CD14-positive monocyte (primary cell): ENCODE data around the gene FIP1L1. TPM values are rescaled to one million over a fixed set of nuclear protein-coding genes. Genes with fewer than 3 reads are reported as not detected.

Source experiments
- DNase-seq, 3 donors: peaks; one replicate each; pipeline ENCODE4 v3.0.0-alpha.2; 2011 to 2022
- H2AFZ ChIP-seq: 2 replicates; pipeline ENCODE4 v1.6.0; 2012; ENCODE audit warnings: mild to moderate bottlenecking, low read depth, low read length, inconsistent platforms; ENCODE audit not compliant: insufficient read depth, poor library complexity, severe bottlenecking
- H3K27ac ChIP-seq, 2 donors: 1 replicate in 1 of 2; 2 replicates in 1 of 2; pipeline ENCODE4 v1.5.1; 2012 to 2013; ENCODE audit warnings: low read length in 2 of 2, control low read depth in 1 of 2, inconsistent platforms in 1 of 2, low read depth in 1 of 2, mild to moderate bottlenecking in 1 of 2
- H3K27me3 ChIP-seq, 2 donors: one replicate each; pipeline versions ENCODE4 v1.6.0 to v1.6.1; 2011 to 2013; ENCODE audit warnings: low read length in 2 of 2; ENCODE audit not compliant: control insufficient read depth in 2 of 2, insufficient read depth in 2 of 2
- H3K36me3 ChIP-seq, 2 donors: replicated peaks in 1 of 2; 1 replicate in 1 of 2; 2 replicates in 1 of 2; pipeline versions ENCODE4 v1.5.1 to v1.6.1; 2012 to 2013; ENCODE audit warnings: low read length in 2 of 2, control low read depth in 1 of 2, inconsistent platforms in 1 of 2, mild to moderate bottlenecking in 1 of 2; ENCODE audit not compliant: insufficient read depth in 2 of 2, control insufficient read depth in 1 of 2
- H3K4me1 ChIP-seq, 2 donors: 1 replicate in 1 of 2; 2 replicates in 1 of 2; pipeline versions ENCODE4 v1.5.1 to v1.6.1; 2012 to 2013; ENCODE audit warnings: low read length in 2 of 2, control low read depth in 1 of 2, inconsistent platforms in 1 of 2, mild to moderate bottlenecking in 1 of 2, moderate library complexity in 1 of 2; ENCODE audit not compliant: insufficient read depth in 2 of 2, control insufficient read depth in 1 of 2
- H3K4me2 ChIP-seq: replicated peaks from 2 replicates; pipeline ENCODE3; 2012; ENCODE audit warnings: low read length, moderate library complexity, mild to moderate bottlenecking; ENCODE audit not compliant: poor library complexity, severe bottlenecking; ENCODE audit errors: extremely low read depth
- H3K4me3 ChIP-seq, 3 experiments: fragments of 200-600 bp in 1 of 3; sonication (generic) in 1 of 3; replicated peaks in 1 of 3; 1 replicate in 2 of 3; 2 replicates in 1 of 3; pipeline ENCODE4 v1.5.1; 2011 to 2013; ENCODE audit warnings: low read length in 3 of 3, mild to moderate bottlenecking in 3 of 3, control low read depth in 2 of 3, low read depth in 2 of 3, inconsistent platforms in 1 of 3, moderate library complexity in 1 of 3
- H3K79me2 ChIP-seq: 2 replicates; pipeline ENCODE4 v1.6.0; 2012; ENCODE audit warnings: mild to moderate bottlenecking, control low read depth, inconsistent platforms, low read length, moderate library complexity; ENCODE audit not compliant: insufficient read depth
- H3K9ac ChIP-seq: 2 replicates; pipeline ENCODE4 v1.6.0; 2017; ENCODE audit warnings: low read length, mild to moderate bottlenecking; ENCODE audit not compliant: insufficient read depth, poor library complexity, severe bottlenecking
- H3K9me3 ChIP-seq, 2 donors: replicated peaks in 1 of 2; 1 replicate in 1 of 2; 2 replicates in 1 of 2; pipeline versions ENCODE4 v1.5.1 to v1.6.1; 2012 to 2013; ENCODE audit warnings: low read length in 2 of 2, control low read depth in 1 of 2; ENCODE audit not compliant: control insufficient read depth in 1 of 2, insufficient read depth in 1 of 2
- H4K20me1 ChIP-seq: 2 replicates; pipeline ENCODE4 v1.6.0; 2012; ENCODE audit warnings: mild to moderate bottlenecking, low read length, control low read depth, moderate library complexity; ENCODE audit not compliant: insufficient read depth
- H3K27ac Mint-ChIP-seq, 7 donors: one replicate each; pipeline ENCODE4 v1.8.0; 2020; ENCODE audit warnings: mild to moderate bottlenecking in 7 of 7, mixed read lengths in 7 of 7, moderate library complexity in 6 of 7, inconsistent platforms in 2 of 7
- H3K27me3 Mint-ChIP-seq, 3 donors: one replicate each; pipeline ENCODE4 v1.8.0; 2021 to 2022; ENCODE audit warnings: low read depth in 3 of 3, mild to moderate bottlenecking in 3 of 3, mixed read lengths in 3 of 3, moderate library complexity in 3 of 3, inconsistent platforms in 1 of 3
- H3K36me3 Mint-ChIP-seq, 2 donors: one replicate each; pipeline ENCODE4 v1.8.0; 2020; ENCODE audit warnings: mixed read lengths in 2 of 2, inconsistent platforms in 1 of 2, mild to moderate bottlenecking in 1 of 2
- H3K4me1 Mint-ChIP-seq: one replicate; pipeline ENCODE4 v1.8.0; 2020; ENCODE audit warnings: mild to moderate bottlenecking, mixed read lengths
- H3K4me3 Mint-ChIP-seq, 2 donors: one replicate each; pipeline ENCODE4 v1.8.0; 2020; ENCODE audit warnings: mild to moderate bottlenecking in 2 of 2, mixed read lengths in 2 of 2, moderate library complexity in 1 of 2
- H3K9me3 Mint-ChIP-seq, 7 donors: one replicate each; pipeline ENCODE4 v1.8.0; 2020 to 2022; ENCODE audit warnings: mixed read lengths in 7 of 7, mild to moderate bottlenecking in 6 of 7, moderate library complexity in 6 of 7, inconsistent platforms in 2 of 7
- CTCF ChIP-seq: fragments of 200-600 bp; IDR thresholded peaks from one replicate; pipeline ENCODE4 v1.8.0; 2022; ENCODE audit warnings: antibody characterized with exemption, mild to moderate bottlenecking
- WGBS: methylation state at CpG from one replicate; pipeline ENCODE4 v1.1.5; 2013; ENCODE audit warnings: missing lambda C conversion rate; ENCODE audit not compliant: insufficient coverage; 5-methylcytosine and 5-hydroxymethylcytosine counted together
- intact Hi-C, 2 donors: fragments of 100-400 bp; cut with micrococcal nuclease; formaldehyde crosslinking; loops; one replicate each; pipeline versions ENCODE4 v1.15.0 to v1.15.1; 2023
- polyA plus RNA-seq, 3 donors: library from polyadenylated mRNA; depleted of rRNA in 1 of 3; unstranded in 2 of 3; stranded (reverse) in 1 of 3; fragments of 300-500 nt in 2 of 3; fragments of >200 nt in 1 of 3; fragmentation: Illumina TruSeq in 2 of 3; gene quantifications; 1 replicate in 2 of 3; 2 replicates in 1 of 3; pipeline ENCODE4 v1.2.3, GENCODE V29; 2012 to 2021

The FIP1L1 gene
- polyA plus RNA-seq, 3 donors, result 14.5 to 36.9 (median 25.4) TPM

- Mint-ChIP-seq H3K27me3 (peaks cover 0 to 5% (median 1%) of the 10 kb centered on the region in 3 donors), H3K9me3 (peaks cover 0 to 2% (median 0%) of the 10 kb centered on the region in 7 donors), H3K4me1 (no peaks in the 10 kb centered on the region), H3K4me3 (no peak overlapping the region), H3K27ac (no peak overlapping the region), H3K36me3 (no peaks in the 10 kb centered on the region)
- no peak overlapping the region for H2AFZ ChIP-seq
- DNase-seq, result no peak
- H3K9me3 ChIP-seq, result no peaks in the 10 kb centered on the region
- no peak for TF ChIP-seq CTCF
- H3K27ac ChIP-seq, result no peak overlapping the region
- intact Hi-C loops, result no loop called here
- H3K27me3 ChIP-seq, result no peaks in the 10 kb centered on the region
- WGBS, result 100% methylated on average over 1 of the region's 2 CpGs
- no peaks in the 10 kb centered on the region for H4K20me1 ChIP-seq
- no peak overlapping the region for H3K4me3 ChIP-seq
- H3K79me2 ChIP-seq, result no peaks in the 10 kb centered on the region
- H3K4me2 ChIP-seq, result no peak overlapping the region
- H3K4me1 ChIP-seq, result no peaks in the 10 kb centered on the region
- H3K9ac ChIP-seq, result no peak overlapping the region
- H3K36me3 ChIP-seq, result no peaks in the 10 kb centered on the region
Measured at GRCh38 chr4:53500546-53500945, 123.1 kb downstream of the FIP1L1 start.

GRCh38 chr4:53501561-53501960 is 124.1 kb downstream of the FIP1L1 start:
- TF ChIP-seq CTCF, result no peak
- WGBS, result 92% methylated on average over 4 of the region's 4 CpGs
- H3K9me3 Mint-ChIP-seq, result peaks cover 0 to 2% (median 0%) of the 10 kb centered on the region in 7 donors
- Histone ChIP-seq H3K4me2 (no peak overlapping the region), H2AFZ (no peak overlapping the region), H3K27me3 (no peaks in the 10 kb centered on the region), H3K4me3 (no peak overlapping the region), H3K79me2 (no peaks in the 10 kb centered on the region), H3K36me3 (no peaks in the 10 kb centered on the region), H3K9ac (no peak overlapping the region), H3K4me1 (no peaks in the 10 kb centered on the region), H3K9me3 (no peaks in the 10 kb centered on the region), H4K20me1 (no peaks in the 10 kb centered on the region), H3K27ac (no peak overlapping the region)
- H3K27ac Mint-ChIP-seq, result no peak overlapping the region
- peaks cover 0 to 5% (median 1%) of the 10 kb centered on the region in 3 donors for H3K27me3 Mint-ChIP-seq
- no peak for DNase-seq
- intact Hi-C loops, result no loop called here
- H3K36me3 Mint-ChIP-seq, result no peaks in the 10 kb centered on the region
- no peak overlapping the region for H3K4me3 Mint-ChIP-seq
- no peaks in the 10 kb centered on the region for H3K4me1 Mint-ChIP-seq
